ENCODE data around the gene IFNA21. TPM values are rescaled to one million over a fixed set of nuclear protein-coding genes. Genes with fewer than 3 reads are reported as not detected.

IFNA21 gene
- total RNA-seq, 1 donor from 2014 or later: not detected

GRCh38 chr9:21171351-21171750, 4.9 kb upstream of the IFNA21 start:
- TF ChIP-seq, protein P1, sequence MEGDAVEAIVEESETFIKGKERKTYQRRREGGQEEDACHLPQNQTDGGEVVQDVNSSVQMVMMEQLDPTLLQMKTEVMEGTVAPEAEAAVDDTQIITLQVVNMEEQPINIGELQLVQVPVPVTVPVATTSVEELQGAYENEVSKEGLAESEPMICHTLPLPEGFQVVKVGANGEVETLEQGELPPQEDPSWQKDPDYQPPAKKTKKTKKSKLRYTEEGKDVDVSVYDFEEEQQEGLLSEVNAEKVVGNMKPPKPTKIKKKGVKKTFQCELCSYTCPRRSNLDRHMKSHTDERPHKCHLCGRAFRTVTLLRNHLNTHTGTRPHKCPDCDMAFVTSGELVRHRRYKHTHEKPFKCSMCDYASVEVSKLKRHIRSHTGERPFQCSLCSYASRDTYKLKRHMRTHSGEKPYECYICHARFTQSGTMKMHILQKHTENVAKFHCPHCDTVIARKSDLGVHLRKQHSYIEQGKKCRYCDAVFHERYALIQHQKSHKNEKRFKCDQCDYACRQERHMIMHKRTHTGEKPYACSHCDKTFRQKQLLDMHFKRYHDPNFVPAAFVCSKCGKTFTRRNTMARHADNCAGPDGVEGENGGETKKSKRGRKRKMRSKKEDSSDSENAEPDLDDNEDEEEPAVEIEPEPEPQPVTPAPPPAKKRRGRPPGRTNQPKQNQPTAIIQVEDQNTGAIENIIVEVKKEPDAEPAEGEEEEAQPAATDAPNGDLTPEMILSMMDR (IDR thresholded peaks at IDR 0.05): no peak
- no peak for TF ChIP-seq EZH2phosphoT487 (IDR thresholded peaks at IDR 0.05)
- TF ChIP-seq EZH2 (IDR thresholded peaks at IDR 0.05): no peak
- H3K27ac Mint-ChIP-seq: no peak overlapping the region
- H3K9ac ChIP-seq: no peak overlapping the region
- H4K20me1 ChIP-seq (ENCODE audit: low read depth): no peaks in the 10 kb centered on the region
- no peaks in the 10 kb centered on the region for H3K9me3 ChIP-seq (ENCODE audit: low read depth)
- no peak overlapping the region for H2AFZ ChIP-seq (replicated peaks)
- H3K4me1 Mint-ChIP-seq: no peaks in the 10 kb centered on the region
- no peaks in the 10 kb centered on the region for H3K9me3 Mint-ChIP-seq
- no peaks in the 10 kb centered on the region for H3F3A ChIP-seq (ENCODE audit: low read depth)
- no peak for DNase-seq (ENCODE audit: low spot score)
- H3K4me2 ChIP-seq: no peak overlapping the region
- no peak overlapping the region for H3K4me3 ChIP-seq
- H3K27me3 Mint-ChIP-seq (ENCODE audit: insufficient read depth, low read depth): peaks cover 4% of the 10 kb centered on the region
- no peak overlapping the region for H3K27ac ChIP-seq
- no peaks in the 10 kb centered on the region for H3K4me1 ChIP-seq
- no peaks in the 10 kb centered on the region for H3K36me3 Mint-ChIP-seq
- peaks cover 16% of the 10 kb centered on the region for H3K27me3 ChIP-seq
- H3K4me3 Mint-ChIP-seq: no peak overlapping the region
- no peaks in the 10 kb centered on the region for H3K79me2 ChIP-seq (ENCODE audit: low read depth)
- H3K36me3 ChIP-seq: no peaks in the 10 kb centered on the region

- Histone ChIP-seq H3F3A (ENCODE audit: low read depth) (no peaks in the 10 kb centered on the region), H3K4me3 (no peak overlapping the region), H3K36me3 (no peaks in the 10 kb centered on the region), H3K9me3 (ENCODE audit: low read depth) (no peaks in the 10 kb centered on the region), H3K27ac (no peak overlapping the region), H3K79me2 (ENCODE audit: low read depth) (no peaks in the 10 kb centered on the region), H3K4me2 (no peak overlapping the region), H3K27me3 (no peaks in the 10 kb centered on the region), H3K9ac (no peak overlapping the region), H2AFZ (replicated peaks) (no peak overlapping the region), H3K4me1 (no peaks in the 10 kb centered on the region), H4K20me1 (ENCODE audit: low read depth) (no peaks in the 10 kb centered on the region)
- Mint-ChIP-seq H3K36me3 (no peaks in the 10 kb centered on the region), H3K4me1 (no peaks in the 10 kb centered on the region), H3K4me3 (no peak overlapping the region), H3K27me3 (ENCODE audit: insufficient read depth, low read depth) (peaks cover 2% of the 10 kb centered on the region), H3K27ac (no peak overlapping the region), H3K9me3 (peaks cover 3% of the 10 kb centered on the region)
- DNase-seq (ENCODE audit: low spot score): no peak
- TF ChIP-seq EZH2 (IDR thresholded peaks at IDR 0.05) (no peak), EZH2phosphoT487 (IDR thresholded peaks at IDR 0.05) (no peak)
- TF ChIP-seq, protein P1 (IDR thresholded peaks at IDR 0.05): no peak
Measured at GRCh38 chr9:21165516-21165915, 944 bp downstream of the IFNA21 start.

- no peak overlapping the region for H3K4me3 ChIP-seq
- H3K27me3 ChIP-seq: no peaks in the 10 kb centered on the region
- Mint-ChIP-seq H3K27me3 (ENCODE audit: insufficient read depth, low read depth) (no peaks in the 10 kb centered on the region), H3K27ac (no peak overlapping the region), H3K4me3 (no peak overlapping the region), H3K4me1 (peaks cover 2% of the 10 kb centered on the region), H3K9me3 (peaks cover 3% of the 10 kb centered on the region), H3K36me3 (no peaks in the 10 kb centered on the region)
- no peaks in the 10 kb centered on the region for H4K20me1 ChIP-seq (ENCODE audit: low read depth)
- no peak overlapping the region for H2AFZ ChIP-seq (replicated peaks)
- no peaks in the 10 kb centered on the region for H3K36me3 ChIP-seq
- peak overlapping the region; percentile 43 for H3K4me2 ChIP-seq
- no peaks in the 10 kb centered on the region for H3K79me2 ChIP-seq (ENCODE audit: low read depth)
- DNase-seq (ENCODE audit: low spot score): peak; percentile 27
- no peaks in the 10 kb centered on the region for H3F3A ChIP-seq (ENCODE audit: low read depth)
- H3K9me3 ChIP-seq (ENCODE audit: low read depth): no peaks in the 10 kb centered on the region
- no peak overlapping the region for H3K27ac ChIP-seq
- no peak overlapping the region for H3K9ac ChIP-seq
- TF ChIP-seq, protein P1 (IDR thresholded peaks at IDR 0.05): no peak
- no peak for TF ChIP-seq EZH2 (IDR thresholded peaks at IDR 0.05)
- TF ChIP-seq EZH2phosphoT487 (IDR thresholded peaks at IDR 0.05): no peak
- no peaks in the 10 kb centered on the region for H3K4me1 ChIP-seq
Measured at GRCh38 chr9:21160178-21160577, 6.3 kb downstream of the IFNA21 start.

All from neural progenitor cell (in vitro differentiated cells).